Activated T-helper 1 cell treated with anti-CD3 and anti-CD28 coated beads, Interleukin-12 subunit alpha, Interleukin-12 subunit beta, Interleukin-2, Interleukin-4 antibody, amounts not matched to agents 30 ng/mL and 10 ng/mL and 1 ng/mL, durations not matched to agents 14 hours and 24 hours and 36 hours (primary cell): Measurements from ENCODE around the gene MRPL23. TPM values are rescaled to one million over a fixed set of nuclear protein-coding genes. Genes with fewer than 3 reads are reported as not detected.
A peak's percentile ranks its signal among the peaks of the same experiment; 100 is the strongest.
"Not testable (repeated sequence)": the region's sequence is repeated elsewhere in the genome, so short reads cannot be mapped to it uniquely, and the experiment has no call there.

Experiments
- DNase-seq: peaks from one replicate; pipeline ENCODE4 v3.0.0; 2021; ENCODE audit warnings: low spot score
- H3K27ac Mint-ChIP-seq: one replicate; pipeline ENCODE4 v1.8.0; 2021; ENCODE audit warnings: mild to moderate bottlenecking, mixed read lengths
- H3K27me3 Mint-ChIP-seq: one replicate; pipeline ENCODE4 v1.8.0; 2022; ENCODE audit warnings: mild to moderate bottlenecking, moderate library complexity, mixed read lengths; ENCODE audit not compliant: insufficient read depth
- H3K36me3 Mint-ChIP-seq: one replicate; pipeline ENCODE4 v1.8.0; 2021; ENCODE audit warnings: low read depth, mixed read lengths
- H3K4me1 Mint-ChIP-seq: one replicate; pipeline ENCODE4 v1.8.0; 2021; ENCODE audit warnings: low read depth, mixed read lengths
- H3K4me3 Mint-ChIP-seq: one replicate; pipeline ENCODE4 v1.8.0; 2021; ENCODE audit warnings: mild to moderate bottlenecking, moderate library complexity, mixed read lengths
- H3K9me3 Mint-ChIP-seq: one replicate; pipeline ENCODE4 v1.8.0; 2021; ENCODE audit warnings: mixed read lengths
- intact Hi-C: fragments of 100-400 bp; cut with micrococcal nuclease; formaldehyde crosslinking; loops from one replicate; pipeline ENCODE4 v1.15.1; 2024
- total RNA-seq: library from RNA; stranded (reverse); gene quantifications from 2 replicates; pipeline ENCODE4 v1.2.3, GENCODE V29; 2022

Gene MRPL23
- total RNA-seq, 1 donor from 2014 or later = 58.5 TPM

DNA sequence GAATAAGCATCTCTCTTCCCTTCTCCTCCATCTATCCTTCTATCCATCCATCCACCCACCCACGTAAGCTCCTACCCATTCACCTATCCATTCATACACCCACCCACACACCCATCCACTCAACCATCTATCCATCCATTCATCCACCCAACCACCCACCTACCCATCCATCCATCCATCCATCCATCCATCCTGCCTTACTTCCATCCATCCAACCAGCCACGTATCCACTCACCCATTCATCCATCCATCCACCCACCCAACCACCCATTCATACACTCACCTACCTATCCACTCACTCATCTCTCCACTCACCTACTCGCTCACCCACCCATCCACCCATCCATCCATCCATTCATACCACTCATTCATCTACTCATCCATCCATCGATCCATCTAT lies 14.5 kb upstream of the MRPL23 start:
- Mint-ChIP-seq H3K4me1 (no peaks in the 10 kb centered on the region), H3K4me3 (no peak overlapping the region), H3K9me3 (no peaks in the 10 kb centered on the region), H3K27me3 (peaks cover 2% of the 10 kb centered on the region), H3K27ac (no peak overlapping the region), H3K36me3 (no peaks in the 10 kb centered on the region)
- intact Hi-C loops = no loop called here
- DNase-seq = no peak

DNA sequence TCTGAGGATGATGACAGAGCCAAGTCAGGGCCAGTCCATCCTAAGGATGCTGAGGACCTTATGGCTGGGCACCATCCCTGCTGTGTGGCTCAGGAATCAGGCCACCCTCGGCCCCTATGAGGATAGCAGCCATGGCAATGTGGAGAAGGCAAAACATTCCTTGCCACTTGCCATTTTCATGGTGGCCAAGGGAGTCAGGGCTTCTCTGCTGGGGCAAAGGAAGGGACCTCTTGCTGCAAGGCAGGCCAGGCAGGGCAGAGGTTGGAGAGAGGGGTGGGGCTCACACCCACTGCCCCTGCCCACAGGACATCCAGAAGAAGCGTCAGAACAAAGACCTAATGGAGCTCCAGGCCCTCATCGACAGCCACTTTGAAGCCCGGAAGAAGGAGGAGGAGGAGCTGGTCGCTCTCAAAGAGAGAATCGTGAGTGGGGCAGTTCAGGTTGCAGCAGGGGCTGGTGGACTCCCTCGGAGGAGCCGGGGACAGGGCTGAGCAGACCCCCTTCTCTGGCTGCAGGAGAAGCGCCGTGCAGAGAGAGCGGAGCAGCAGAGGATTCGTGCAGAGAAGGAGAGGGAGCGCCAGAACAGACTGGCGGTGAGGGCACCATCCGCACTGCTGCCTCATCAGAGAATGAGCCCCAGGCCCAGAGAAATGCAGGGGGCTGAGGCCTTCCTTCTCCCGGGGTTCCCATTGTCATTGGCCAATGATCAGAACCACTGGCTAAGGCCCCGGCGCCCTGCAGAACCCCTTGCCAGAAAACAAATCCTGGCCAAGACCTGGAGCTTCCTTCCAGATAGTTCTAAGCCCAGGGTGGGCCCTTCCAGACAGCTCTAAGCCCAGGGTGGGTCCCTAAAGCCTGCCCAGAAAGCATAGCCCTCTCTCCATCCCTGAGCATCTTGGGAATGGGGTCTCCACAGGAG lies 13.5 kb upstream of the MRPL23 start:
- Mint-ChIP-seq H3K27me3 (peaks cover 2% of the 10 kb centered on the region), H3K4me3 (no peak overlapping the region), H3K4me1 (no peaks in the 10 kb centered on the region), H3K36me3 (no peaks in the 10 kb centered on the region), H3K27ac (no peak overlapping the region), H3K9me3 (no peaks in the 10 kb centered on the region)
- intact Hi-C loops = loop anchor here (2.0 kb wide), 1 partner anchor 21 kb away; no protein-coding TSS in a partner anchor
- DNase-seq = no peak

DNA sequence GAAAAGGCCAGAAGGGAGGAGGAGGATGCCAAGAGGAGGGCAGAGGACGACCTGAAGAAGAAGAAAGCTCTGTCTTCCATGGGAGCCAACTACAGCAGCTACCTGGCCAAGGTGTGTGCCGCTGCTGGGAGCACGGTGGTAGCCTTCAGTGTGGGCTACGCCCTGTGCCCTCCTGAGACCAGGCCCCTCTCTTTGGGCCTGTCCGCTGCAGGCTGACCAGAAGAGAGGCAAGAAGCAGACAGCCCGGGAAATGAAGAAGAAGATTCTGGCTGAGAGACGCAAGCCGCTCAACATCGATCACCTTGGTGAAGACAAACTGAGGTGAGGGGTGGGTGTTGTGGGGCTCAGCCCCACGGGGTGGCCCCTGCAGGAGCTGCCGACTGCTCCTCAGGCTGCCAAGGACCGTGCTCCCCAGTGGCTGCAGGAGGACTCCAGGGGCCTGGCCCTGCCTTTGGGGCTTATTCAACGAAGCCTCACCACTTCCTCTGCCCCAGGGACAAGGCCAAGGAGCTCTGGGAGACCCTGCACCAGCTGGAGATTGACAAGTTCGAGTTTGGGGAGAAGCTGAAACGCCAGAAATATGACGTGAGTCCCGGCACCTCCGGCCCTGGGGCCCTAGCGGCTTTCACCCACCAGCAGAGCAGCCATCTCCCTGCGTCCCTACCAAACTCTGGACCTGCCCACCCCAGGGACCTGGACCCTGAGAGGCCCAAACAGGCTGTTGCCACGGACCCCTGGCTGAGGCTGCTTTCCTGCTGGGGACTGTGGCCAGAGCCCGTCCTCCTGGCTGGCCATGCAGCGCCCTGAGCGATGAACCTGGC lies 12.6 kb upstream of the MRPL23 start:
- Mint-ChIP-seq H3K4me1 (no peaks in the 10 kb centered on the region), H3K36me3 (no peaks in the 10 kb centered on the region), H3K9me3 (no peaks in the 10 kb centered on the region), H3K27me3 (peaks cover 2% of the 10 kb centered on the region), H3K27ac (no peak overlapping the region), H3K4me3 (no peak overlapping the region)
- no peak for DNase-seq
- intact Hi-C loops = loop anchor here (2.0 kb wide), 1 partner anchor 22 kb away; no protein-coding TSS in a partner anchor

DNA sequence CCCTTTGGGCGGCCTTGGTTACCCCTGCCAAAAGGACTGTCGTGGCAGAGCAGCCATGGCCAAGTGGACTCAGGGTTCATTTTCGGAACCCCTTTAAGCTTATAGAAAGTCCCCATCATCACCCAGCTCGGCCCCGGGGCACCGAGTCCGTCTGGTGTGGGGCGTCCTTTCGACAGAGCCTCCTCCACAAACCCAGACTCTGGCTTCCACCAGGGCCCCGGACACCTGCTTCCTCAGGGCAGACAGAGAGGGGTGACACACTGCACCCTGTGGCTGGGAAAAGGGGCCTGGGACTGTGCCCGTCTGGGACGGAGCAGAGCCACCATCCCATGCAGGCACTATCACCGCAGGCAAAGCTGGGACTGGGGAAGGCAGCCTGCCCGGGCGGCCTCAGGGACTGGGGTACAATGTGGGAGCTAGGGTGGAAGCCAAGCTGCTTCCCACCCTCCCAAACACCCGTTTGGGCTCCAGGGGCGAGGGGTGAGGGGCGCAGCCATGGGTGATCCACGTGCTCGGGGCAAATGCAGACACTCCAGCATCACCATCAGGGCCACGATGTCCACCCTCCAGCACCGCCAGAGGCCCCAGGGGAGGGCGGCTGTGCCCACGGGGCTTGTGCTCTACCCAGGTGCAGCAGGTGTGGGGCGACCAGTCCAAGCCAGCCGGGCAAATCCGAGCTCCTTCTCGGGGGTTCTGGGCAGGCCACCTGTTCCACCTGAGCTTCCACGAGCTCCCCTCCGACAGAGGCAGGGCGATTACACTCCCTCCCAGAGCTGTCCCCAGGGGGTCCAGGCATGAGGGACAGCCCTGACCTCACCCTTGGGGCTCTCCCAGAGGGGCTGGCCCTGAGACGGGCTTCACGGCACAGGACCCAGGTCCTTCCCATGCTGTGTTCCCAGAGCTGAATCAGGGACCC lies 11.7 kb upstream of the MRPL23 start:
- no peaks in the 10 kb centered on the region for H3K36me3 Mint-ChIP-seq
- H3K9me3 Mint-ChIP-seq = no peaks in the 10 kb centered on the region
- no peak overlapping the region for H3K4me3 Mint-ChIP-seq
- no peak for DNase-seq
- intact Hi-C loops = loop anchor here (2.0 kb wide), 1 partner anchor 23 kb away; no protein-coding TSS in a partner anchor
- H3K27ac Mint-ChIP-seq = no peak overlapping the region
- peaks cover 9% of the 10 kb centered on the region for H3K4me1 Mint-ChIP-seq
- H3K27me3 Mint-ChIP-seq = peaks cover 2% of the 10 kb centered on the region

DNA sequence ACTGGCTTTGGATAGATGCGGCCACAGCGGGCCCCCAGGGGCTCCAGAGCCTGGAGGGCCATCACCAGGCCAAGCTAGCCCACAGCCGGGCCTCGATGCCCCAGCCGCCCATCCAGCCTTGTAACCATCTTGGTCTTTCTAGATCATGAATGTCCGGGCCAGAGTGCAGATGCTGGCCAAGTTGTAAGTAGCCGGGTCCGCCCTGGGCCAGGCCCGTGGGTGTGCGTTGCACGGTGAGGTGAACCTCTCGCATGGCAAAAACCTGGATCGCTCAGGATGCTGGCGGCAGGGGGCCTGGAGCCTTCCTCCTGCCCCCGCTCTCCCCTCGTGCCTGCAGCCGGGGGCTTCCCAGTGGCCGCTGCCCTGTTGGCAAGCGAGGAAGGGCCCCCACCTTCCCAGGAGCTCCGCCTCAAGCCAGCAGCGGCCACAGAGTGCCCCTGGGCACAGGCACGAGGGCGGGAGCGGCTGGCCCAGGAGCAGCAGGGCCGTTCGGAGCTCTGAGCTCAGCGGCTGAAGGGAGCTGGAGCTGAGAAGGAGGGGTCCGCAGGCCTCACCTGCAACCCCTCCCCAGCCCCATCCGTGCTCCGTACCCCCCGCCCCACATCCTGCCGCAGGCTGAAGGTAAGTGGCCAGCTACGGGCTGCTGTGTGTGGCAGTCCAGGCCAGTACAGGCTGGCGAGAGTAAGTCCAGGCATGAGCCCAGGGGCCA lies 10.9 kb upstream of the MRPL23 start:
- no peak for DNase-seq
- Mint-ChIP-seq H3K36me3 (no peaks in the 10 kb centered on the region), H3K4me3 (no peak overlapping the region), H3K4me1 (peaks cover 10% of the 10 kb centered on the region), H3K9me3 (no peaks in the 10 kb centered on the region), H3K27me3 (peaks cover 2% of the 10 kb centered on the region), H3K27ac (no peak overlapping the region)
- intact Hi-C loops = no loop called here

DNA sequence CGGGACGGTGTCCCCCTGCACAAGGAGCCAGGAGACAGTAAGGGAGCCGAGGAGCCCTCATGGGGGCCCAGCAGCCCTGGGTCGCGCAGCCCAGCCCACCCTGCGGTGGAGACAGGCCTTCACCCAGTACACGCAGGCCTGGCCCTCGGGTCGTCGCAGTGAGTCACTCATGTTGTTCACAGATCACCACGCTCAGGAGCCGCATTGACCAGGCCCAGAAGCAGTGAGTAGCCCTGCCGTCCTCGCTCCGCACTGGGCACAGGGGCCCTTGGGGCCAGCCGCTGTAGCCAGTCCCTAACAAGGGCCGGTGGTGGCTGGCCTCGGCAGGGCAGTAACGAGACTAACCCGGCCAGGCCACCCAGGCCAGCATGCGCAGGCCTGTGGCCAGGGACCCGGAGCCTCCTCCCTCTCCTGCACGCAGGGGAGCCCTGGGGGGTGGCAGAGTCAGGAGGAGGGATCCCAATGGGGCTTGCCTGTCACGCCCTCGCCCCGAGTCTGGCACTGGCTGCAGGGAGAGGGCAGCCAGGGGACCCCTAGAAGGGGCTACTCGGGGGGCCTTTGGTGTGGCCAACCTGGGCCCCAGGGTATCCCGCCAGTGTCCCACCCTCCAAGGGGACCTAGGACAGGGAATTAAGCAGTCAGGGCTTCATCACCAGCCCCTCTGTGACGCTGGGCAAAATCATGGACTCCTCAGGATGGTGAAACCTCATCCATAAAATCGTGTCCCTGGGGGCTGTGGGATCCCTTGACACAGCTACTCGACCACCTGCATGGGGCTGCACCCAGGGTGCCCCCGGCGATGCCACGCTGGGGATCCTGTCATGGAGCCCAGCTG lies 10.1 kb upstream of the MRPL23 start:
- H3K4me3 Mint-ChIP-seq = no peak overlapping the region
- intact Hi-C loops = no loop called here
- H3K4me1 Mint-ChIP-seq = peaks cover 10% of the 10 kb centered on the region
- H3K9me3 Mint-ChIP-seq = no peaks in the 10 kb centered on the region
- H3K27ac Mint-ChIP-seq = no peak overlapping the region
- DNase-seq = no peak
- H3K36me3 Mint-ChIP-seq = no peaks in the 10 kb centered on the region
- peaks cover 2% of the 10 kb centered on the region for H3K27me3 Mint-ChIP-seq

DNA sequence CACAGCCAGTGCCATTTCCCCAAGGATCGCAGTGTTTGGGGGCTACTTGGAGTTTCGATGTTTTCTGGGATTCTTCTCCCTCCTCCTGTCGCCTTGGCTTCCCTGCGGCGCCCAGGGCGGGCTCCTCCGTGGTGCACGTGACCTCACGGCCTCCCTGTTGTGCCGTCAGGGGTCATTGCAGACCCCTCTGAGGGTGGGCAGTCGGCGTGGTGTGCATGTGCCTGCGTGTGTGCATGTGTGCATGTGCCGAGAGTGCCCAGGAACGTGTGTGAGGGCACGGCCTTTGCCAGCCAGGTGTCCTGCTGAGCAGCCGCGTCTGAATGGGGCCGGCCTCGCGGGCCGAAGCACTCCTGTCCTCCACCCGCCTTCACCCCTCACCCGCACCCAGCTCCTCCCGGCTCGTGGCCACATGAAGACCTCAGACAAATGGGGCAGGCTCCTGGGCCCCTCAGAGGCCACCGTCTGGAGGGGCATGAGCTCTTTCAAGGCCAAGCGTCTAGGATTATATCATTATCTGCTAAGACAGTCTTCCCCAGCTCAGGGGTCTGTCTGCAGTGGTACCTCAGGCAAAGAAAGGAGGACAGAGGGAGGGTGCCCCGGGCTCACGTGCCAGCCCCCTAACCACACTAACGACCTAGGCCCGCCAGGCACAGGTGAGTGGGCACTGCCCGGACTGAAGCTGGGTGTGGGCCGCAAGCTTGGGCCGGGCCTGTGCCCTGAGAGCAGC lies 9.4 kb upstream of the MRPL23 start:
- Mint-ChIP-seq H3K27ac (no peak overlapping the region), H3K4me3 (no peak overlapping the region), H3K9me3 (no peaks in the 10 kb centered on the region), H3K36me3 (no peaks in the 10 kb centered on the region), H3K27me3 (peaks cover under 1% of the 10 kb centered on the region), H3K4me1 (peaks cover 10% of the 10 kb centered on the region)
- intact Hi-C loops = no loop called here
- no peak for DNase-seq

DNA sequence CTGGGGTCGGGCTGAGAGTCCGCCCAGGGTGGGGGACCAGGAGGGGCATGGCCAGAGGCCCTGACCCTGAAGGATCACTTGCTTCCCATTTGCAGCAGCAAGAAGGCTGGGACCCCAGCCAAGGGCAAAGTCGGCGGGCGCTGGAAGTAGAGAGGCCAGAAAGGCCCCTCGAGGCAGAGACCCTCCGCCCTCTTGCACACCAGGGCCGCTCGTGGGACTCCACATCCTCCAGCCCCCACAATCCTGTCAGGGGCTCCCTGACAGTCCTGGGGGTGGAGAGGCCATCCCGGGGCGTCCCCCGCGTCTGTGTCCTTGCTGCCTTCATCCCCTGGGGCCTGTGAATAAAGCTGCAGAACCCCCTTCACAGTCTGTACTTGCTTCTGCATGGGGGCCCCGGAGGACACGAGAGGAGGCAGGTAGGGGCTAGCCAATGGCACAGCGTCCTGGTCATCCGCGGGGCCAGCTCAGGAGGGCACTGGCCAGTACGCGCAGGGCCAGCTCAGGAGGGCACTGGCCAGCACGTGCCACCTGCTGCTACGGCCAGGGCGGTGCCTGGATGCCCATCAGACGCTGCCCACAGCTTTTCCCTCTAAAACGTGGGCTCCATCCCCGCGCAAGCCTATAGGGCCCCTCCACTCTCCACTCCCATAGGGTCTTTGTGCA lies 8.7 kb upstream of the MRPL23 start:
- Mint-ChIP-seq H3K27me3 (no peaks in the 10 kb centered on the region), H3K9me3 (no peaks in the 10 kb centered on the region), H3K4me3 (no peak overlapping the region), H3K27ac (no peak overlapping the region), H3K36me3 (no peaks in the 10 kb centered on the region), H3K4me1 (peaks cover 10% of the 10 kb centered on the region)
- intact Hi-C loops = loop anchor here (1.0 kb wide), 1 partner anchor 23 kb away; no protein-coding TSS in a partner anchor
- DNase-seq = no peak

DNA sequence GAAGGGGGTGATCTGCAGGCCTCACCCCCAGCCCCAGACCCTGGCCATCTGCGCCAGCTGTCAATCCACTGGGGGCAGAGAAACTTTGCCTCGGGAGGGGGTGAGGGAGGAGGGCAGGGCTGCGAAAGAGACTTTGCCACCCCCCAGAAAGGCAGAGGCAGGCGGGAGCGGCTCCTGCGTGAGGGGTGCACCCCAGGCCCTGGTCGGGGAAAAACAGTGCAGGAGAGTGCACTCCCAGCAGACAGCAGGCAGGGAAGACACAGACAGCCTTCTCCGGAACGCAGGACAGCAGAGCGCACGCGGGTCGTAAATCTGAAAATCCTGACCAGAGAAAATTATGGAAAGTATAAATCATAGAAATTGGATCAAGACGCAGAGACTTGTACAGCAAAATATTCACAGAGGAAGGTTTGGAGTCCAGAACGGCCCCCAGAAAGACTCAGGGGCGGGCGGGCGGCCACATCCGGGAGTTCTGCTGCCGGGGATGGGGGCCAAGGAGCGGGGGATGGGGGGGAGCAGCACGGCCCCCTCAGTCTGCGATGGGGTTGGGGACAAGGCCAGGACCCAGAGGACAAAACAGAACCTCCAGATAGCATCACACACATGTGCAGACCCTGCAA lies 8.0 kb upstream of the MRPL23 start:
- no peak overlapping the region for H3K4me3 Mint-ChIP-seq
- H3K4me1 Mint-ChIP-seq = peaks cover 10% of the 10 kb centered on the region
- H3K9me3 Mint-ChIP-seq = no peaks in the 10 kb centered on the region
- H3K27me3 Mint-ChIP-seq = no peaks in the 10 kb centered on the region
- H3K27ac Mint-ChIP-seq = no peak overlapping the region
- no peak for DNase-seq
- no peaks in the 10 kb centered on the region for H3K36me3 Mint-ChIP-seq
- intact Hi-C loops = loop anchor here (1.0 kb wide), 1 partner anchor 24 kb away; no protein-coding TSS in a partner anchor

DNA sequence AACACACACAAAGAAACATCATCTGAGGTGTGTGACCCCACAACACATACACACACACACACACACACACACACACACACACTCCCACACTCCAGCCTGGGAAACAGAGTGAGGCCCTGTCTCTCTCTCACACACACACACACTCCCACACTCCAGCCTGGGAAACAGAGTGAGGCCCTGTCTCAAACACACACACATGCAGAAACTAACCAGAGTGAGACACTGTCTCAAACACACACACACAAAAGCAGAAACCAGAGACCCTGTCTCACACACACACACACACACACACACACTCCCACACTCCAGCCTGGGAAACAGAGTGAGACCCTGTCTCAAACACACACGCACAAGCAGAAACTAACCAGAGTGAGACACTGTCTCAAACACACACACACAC lies 7.3 kb upstream of the MRPL23 start:
- not testable (repeated sequence) for H3K4me3 Mint-ChIP-seq, DNase-seq, H3K9me3 Mint-ChIP-seq, H3K27me3 Mint-ChIP-seq, H3K36me3 Mint-ChIP-seq, H3K4me1 Mint-ChIP-seq
- peak overlapping the region; percentile 73 for H3K27ac Mint-ChIP-seq
- intact Hi-C loops = loop anchor here (1.0 kb wide), 1 partner anchor 24 kb away; no protein-coding TSS in a partner anchor
